Midbrain (tissue), 1 donor: ENCODE data around the gene SCAF11.
"Not testable (repeated sequence)": the region's sequence is repeated elsewhere in the genome, so short reads cannot be mapped to it uniquely, and the experiment has no call there.

Source experiments
- DNase-seq: peaks from one replicate; lab custom pipeline; 2025; lab: John Stamatoyannopoulos, UW

Gene SCAF11

GRCh38 chr12:45990468-45991283, at the start of gene SCAF11:
SCAF11 (minus strand) TSS chr12:45990574; CDS start chr12:45964167, 26,407 bp downstream.
- peak; percentile 100 for DNase-seq

GRCh38 chr12:46037066-46037465, 46.7 kb upstream of the SCAF11 start:
- not testable (repeated sequence) for DNase-seq

DNA sequence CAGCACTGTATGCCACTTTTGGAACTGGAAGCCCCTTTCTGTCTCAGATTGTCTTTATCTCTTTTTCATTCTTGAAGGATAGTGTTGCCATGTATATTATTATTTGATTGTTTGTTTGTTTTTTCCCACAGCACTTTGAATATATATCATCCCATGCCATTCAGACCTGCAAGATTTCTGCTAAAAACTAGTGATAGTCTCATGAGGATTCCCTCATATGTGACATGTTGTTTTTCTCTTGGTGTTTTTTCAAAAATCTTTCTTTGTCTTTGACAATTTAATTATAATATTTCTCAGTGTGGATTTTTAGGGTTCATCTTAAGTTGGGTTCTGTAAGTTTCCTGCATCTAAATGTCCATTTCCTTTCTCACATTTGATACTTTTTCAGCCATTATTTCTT, 36.8 kb upstream of the SCAF11 start:
- no peak for DNase-seq

DNA sequence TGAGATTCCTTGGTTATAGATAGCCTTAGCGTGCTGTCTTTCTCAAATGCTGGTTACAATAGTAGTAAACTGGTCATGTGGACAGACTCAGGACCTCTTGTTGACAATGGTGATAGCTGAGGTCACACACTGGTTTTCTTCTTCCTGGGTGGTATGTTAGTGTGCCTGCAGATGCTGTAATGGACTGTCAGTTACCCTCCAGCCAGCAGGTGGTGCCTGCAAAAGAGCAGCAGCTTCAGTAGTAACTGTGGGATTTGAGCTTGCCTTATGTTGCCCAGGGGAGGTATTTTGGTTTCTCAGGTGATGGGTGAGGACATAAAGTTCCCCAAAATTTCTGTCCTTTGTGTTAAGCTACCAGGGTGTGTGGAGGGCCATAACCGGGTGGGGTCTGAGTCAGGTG, 33.7 kb upstream of the SCAF11 start:
- no peak for DNase-seq

DNA sequence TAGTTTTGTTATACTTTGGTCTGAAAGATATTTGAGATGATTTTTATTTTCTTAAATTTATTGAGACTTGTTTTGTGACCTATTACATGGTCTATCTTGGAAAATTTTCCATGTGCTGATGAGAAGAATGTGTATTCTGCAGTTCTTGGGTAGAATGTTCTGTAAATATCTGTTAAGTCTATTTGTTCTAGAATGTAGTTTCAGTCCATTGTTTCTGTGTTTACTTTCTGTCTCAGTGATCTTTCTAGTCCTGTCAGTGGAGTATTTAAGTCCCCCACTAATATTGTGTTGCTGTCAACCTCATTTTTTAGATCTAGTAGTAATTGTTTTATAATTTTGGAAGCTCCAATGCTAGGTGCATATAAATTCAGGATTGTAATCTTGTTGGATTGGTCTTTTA, 30.4 kb upstream of the SCAF11 start:
- no peak for DNase-seq

GRCh38 chr12:46018712-46019111, 28.3 kb upstream of the SCAF11 start:
- not testable (repeated sequence) for DNase-seq

GRCh38 chr12:46017866-46018375, 27.5 kb upstream of the SCAF11 start:
- not testable (repeated sequence) for DNase-seq

- DNase-seq, result no peak
Measured at GRCh38 chr12:46005823-46006222, 15.4 kb upstream of the SCAF11 start.

GRCh38 chr12:46005151-46005797, 14.9 kb upstream of the SCAF11 start:
- DNase-seq, result peak; percentile 1

DNA sequence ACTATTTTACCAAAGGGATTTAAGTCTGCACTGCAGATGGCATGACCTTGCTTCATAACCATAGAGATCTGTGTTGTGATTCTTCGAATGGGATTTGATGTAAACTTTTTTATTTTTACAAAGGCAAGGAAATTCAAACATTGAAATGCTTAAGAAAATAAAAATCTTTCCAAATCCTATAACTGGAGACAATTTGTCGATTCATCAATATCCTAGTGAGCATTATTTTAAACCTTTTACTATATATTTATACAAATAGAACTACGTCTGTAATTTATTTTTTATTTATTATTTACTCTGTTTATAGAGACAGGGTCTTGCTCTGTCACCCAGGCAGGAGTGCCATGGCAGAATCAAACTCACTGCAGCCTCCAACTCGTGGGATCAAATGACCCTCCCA, 14.3 kb upstream of the SCAF11 start:
- no peak for DNase-seq

DNA sequence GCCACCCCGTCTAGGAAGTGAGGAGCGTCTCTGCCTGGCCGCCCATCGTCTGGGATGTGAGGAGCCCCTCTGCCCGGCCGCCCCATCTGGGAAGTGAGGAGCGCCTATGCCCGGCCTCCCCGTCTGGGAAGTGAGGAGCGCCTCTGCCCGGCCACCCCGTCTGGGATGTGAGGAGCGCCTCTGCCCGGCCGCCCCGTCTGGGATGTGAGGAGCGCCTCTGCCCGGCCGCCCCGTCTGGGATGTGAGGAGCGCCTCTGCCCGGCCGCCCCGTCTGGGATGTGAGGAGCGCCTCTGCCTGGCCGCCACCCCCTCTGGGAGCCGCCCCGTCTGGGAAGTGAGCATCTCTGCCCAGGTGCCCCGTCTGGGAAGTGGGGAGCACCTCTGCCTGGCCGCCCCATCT, 9.7 kb upstream of the SCAF11 start:
- DNase-seq, result not testable (repeated sequence)

DNA sequence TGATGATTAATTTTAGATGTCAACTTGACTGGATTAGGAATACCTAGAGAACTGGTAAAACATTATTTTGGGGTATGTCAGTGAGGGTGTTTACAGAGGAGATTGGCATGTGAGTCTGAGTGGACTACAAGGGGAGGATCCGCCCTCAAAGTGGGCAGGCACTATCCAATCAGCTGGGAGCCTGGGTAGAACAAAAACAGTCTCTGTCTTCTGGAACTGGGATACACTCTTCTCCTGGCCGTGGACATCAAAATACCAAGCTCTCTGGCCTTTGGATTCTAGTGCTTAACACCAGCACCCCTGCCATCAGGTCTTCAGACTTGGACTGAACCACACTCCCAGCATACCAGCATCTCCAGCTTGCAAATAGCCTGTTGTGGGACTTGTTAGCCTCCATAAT, 4.4 kb upstream of the SCAF11 start:
- DNase-seq, result peak; percentile 86

- peak; percentile 73 for DNase-seq
Measured at GRCh38 chr12:45991284-45992249, 1.2 kb upstream of the SCAF11 start.

DNA sequence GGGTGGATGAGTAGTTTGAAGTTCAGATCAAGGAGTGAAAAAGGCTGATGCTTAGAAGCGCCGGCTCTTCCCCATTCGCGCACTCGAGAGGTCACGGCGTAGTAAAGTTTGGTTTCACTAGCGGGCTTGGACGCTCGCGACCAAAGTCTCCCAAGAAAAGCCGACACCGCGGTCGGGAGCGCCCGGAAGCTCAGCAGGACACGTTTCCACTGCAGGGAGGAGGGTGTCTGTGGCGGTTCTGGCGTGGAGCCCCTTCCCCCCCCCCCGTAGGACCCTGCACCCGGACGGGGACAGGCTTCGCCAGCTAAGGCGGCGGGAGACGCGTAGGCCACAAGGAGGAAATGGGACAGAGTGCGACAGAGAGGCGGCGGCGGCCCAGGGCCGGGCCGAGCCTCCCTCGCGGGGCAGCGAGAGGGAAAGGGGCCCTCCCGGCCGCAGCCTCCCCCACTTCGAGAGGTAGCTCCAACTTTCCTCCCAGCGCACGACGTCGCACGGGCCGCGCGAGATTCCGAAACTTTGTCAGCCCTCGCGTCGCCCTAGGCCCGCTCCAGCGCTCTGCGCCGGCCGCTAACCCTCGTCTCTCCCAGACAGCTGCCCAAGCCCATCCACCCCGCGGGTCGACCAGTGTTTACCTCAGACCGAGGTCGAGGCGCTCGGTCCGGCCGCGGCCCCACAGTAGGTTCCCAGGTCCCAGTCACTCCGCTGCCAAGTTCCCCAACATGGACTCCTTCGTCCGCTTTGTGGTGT, 480 bp downstream of the SCAF11 start:
- DNase-seq, result peak; percentile 67

- no peak for DNase-seq
Measured at GRCh38 chr12:45989287-45989686, 1.1 kb downstream of the SCAF11 start.

DNA sequence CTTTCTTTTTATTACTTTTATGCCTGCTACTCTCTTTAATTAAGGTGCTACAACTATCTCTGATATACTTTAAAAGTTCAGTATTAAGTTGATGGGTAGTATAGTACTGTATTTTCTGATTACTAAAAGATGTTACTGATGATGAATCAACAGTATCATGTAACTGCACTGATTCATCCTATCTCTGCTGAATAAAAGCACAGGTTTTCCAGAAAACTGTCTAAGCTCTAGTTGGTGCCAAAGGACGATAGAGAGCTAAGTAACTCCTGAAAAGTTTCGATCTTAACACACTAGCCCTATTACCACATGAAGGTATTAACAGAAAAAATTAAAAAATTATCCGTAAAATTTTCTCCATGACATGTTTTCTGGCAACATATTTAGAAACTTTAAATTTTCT, 2.1 kb downstream of the SCAF11 start:
- DNase-seq, result no peak

GRCh38 chr12:45987340-45987727, 3.0 kb downstream of the SCAF11 start:
- DNase-seq, result no peak

DNA sequence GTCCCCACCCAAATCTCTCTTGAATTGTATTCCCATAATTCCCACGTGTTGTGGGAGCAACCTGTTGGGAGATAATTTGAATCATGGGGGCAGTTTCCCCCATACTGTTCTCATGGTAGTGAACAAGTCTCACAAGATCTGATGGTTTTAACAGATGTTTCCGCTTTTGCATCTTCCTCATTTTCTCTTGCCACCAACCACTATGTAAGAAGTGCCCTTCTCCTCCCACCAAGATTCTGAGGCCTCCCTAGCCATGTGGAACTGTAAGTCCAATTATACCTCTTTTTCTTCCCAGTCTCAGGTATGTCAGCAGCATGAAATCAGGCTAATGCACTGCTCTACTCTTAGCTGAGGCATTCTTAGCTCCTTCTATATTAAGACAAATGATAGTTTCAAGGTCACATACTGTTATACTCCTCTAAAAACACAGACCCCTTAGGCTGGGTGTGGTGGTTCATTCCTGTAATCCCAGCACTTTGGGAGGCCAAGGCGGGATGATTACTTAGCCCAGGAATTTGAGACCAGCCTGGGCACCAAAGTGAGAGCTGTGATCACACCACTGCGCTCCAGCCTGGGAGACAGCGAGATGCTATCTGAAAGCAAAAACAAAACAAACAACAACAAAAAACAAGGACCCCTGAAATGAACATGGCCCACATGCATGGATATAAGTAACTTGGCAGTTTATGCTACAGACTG, 3.6 kb downstream of the SCAF11 start:
- peak; percentile 4 for DNase-seq

- DNase-seq, result no peak
Measured at GRCh38 chr12:45981075-45981837, 9.1 kb downstream of the SCAF11 start.

DNA sequence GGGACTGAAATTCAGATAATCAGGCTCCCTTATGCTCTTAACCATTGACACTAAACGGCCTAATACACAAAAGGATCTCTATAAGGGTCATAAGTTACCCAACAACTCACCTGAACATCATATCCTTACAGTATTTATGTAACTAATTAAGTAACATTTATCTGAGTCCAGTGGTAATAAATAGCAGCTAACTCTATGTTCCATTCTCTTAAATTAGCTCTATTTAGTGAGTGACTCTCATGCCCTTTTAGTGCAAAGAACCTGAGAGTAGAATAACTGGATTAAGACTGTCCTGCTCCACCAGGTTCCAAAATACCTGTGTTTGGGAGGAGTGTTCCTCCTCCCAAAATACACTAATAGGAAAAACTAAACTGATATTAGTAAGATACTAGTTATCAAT, 9.8 kb downstream of the SCAF11 start:
- no peak for DNase-seq
